Caco-2 (cell line): ENCODE data around the gene USP25. TPM values are rescaled to one million over a fixed set of nuclear protein-coding genes. Genes with fewer than 3 reads are reported as not detected.

Experiments used
- BruUV-seq: library from RNA; stranded (reverse); fragments of 400-500 nt; replicated peaks from 2 replicates; lab custom pipeline; 2021; lab: Mats Ljungman, UMichigan
- CTCF ChIA-PET: fragments of 300-600 bp; sonication (Branson Sonifier 250); formaldehyde crosslinking; loops from one replicate; lab custom pipeline; 2022; ENCODE audit warnings: antibody characterized with exemption; lab: Charles Lee
- POLR2A ChIA-PET: fragments of 300-600 bp; sonication (Branson Sonifier 250); formaldehyde crosslinking; loops from one replicate; lab custom pipeline; 2022; ENCODE audit warnings: antibody characterized with exemption; lab: Charles Lee
- DNase-seq, 2 experiments: peaks; one replicate each; pipeline versions ENCODE4 v3.0.0 to v3.0.0-alpha.2; 2020 to 2022
- H3K27me3 ChIP-seq: replicated peaks from 2 replicates; pipeline ENCODE4 v1.6.0; 2011; ENCODE audit warnings: low read length; ENCODE audit not compliant: control insufficient read depth, insufficient read depth
- H3K36me3 ChIP-seq: 2 replicates; pipeline ENCODE4 v1.5.1; 2011; ENCODE audit warnings: low read length; ENCODE audit not compliant: control insufficient read depth, insufficient read depth
- H3K4me1 ChIP-seq: fragments of 250-450 bp; sonication (Bioruptor Pico); 2 replicates; pipeline ENCODE4 v1.5.1; 2020; ENCODE audit warnings: mild to moderate bottlenecking
- H3K4me3 ChIP-seq: 2 replicates; pipeline ENCODE4 v1.5.1; 2011; ENCODE audit warnings: low read depth, mild to moderate bottlenecking, control low read depth, low read length
- H3K9me3 ChIP-seq: fragments of 250-450 bp; sonication (Bioruptor Pico); 2 replicates; pipeline ENCODE4 v1.5.1; 2020; ENCODE audit warnings: mild to moderate bottlenecking, moderate library complexity
- H3K27ac Mint-ChIP-seq: one replicate; pipeline ENCODE4 v1.8.0; 2022; ENCODE audit warnings: mixed read lengths; ENCODE audit not compliant: unreplicated experiment
- H3K27me3 Mint-ChIP-seq: one replicate; pipeline ENCODE4 v1.8.0; 2022; ENCODE audit warnings: mixed read lengths; ENCODE audit not compliant: insufficient read depth, unreplicated experiment
- H3K36me3 Mint-ChIP-seq: one replicate; pipeline ENCODE4 v1.8.0; 2022; ENCODE audit warnings: mild to moderate bottlenecking, mixed read lengths; ENCODE audit not compliant: insufficient read depth, unreplicated experiment
- H3K4me1 Mint-ChIP-seq: one replicate; pipeline ENCODE4 v1.8.0; 2022; ENCODE audit warnings: low read depth, mixed read lengths; ENCODE audit not compliant: unreplicated experiment
- H3K4me3 Mint-ChIP-seq: one replicate; pipeline ENCODE4 v1.8.0; 2022; ENCODE audit warnings: mild to moderate bottlenecking, moderate library complexity, mixed read lengths; ENCODE audit not compliant: unreplicated experiment
- H3K9me3 Mint-ChIP-seq: one replicate; pipeline ENCODE4 v1.8.0; 2022; ENCODE audit warnings: mixed read lengths; ENCODE audit not compliant: unreplicated experiment
- CTCF ChIP-seq, 2 experiments: fragments of 200-600 bp in 1 of 2; IDR thresholded peaks; 1 replicate in 1 of 2; 2 replicates in 1 of 2; pipeline versions ENCODE4 v1.5.1 to v1.8.0; 2011 to 2022; ENCODE audit warnings: antibody characterized with exemption in 1 of 2, control low read depth in 1 of 2, inconsistent platforms in 1 of 2, low read depth in 1 of 2, low read length in 1 of 2, mild to moderate bottlenecking in 1 of 2, moderate library complexity in 1 of 2; ENCODE audit not compliant: insufficient read depth in 1 of 2, severe bottlenecking in 1 of 2, unreplicated experiment in 1 of 2
- intact Hi-C: fragments of 100-400 bp; cut with micrococcal nuclease; formaldehyde crosslinking; loops from one replicate; pipeline ENCODE4 v1.10.0; 2022; ENCODE audit not compliant: unreplicated experiment
- total RNA-seq: library from RNA; stranded (reverse); gene quantifications from 2 replicates; pipeline ENCODE4 v1.2.3, GENCODE V29; 2022

USP25 gene
- total RNA-seq, 1 experiment from 2014 or later, result 44.3 TPM

- no peak overlapping the region for H3K4me3 ChIP-seq
- Mint-ChIP-seq H3K36me3 (peaks cover 47% of the 10 kb centered on the region), H3K27ac (no peak overlapping the region), H3K27me3 (no peaks in the 10 kb centered on the region), H3K9me3 (no peaks in the 10 kb centered on the region), H3K4me3 (no peak overlapping the region), H3K4me1 (peaks cover 27% of the 10 kb centered on the region)
- intact Hi-C loops, result no loop called here
- no TSS peak for BruUV-seq
- POLR2A ChIA-PET, result interaction anchor here (0.5 kb wide), 2 partner anchors 8 to 97 kb away, joined by 4 read pairs; no protein-coding TSS in a partner anchor
- peaks cover 48% of the 10 kb centered on the region for H3K4me1 ChIP-seq
- no peak for DNase-seq
- CTCF ChIA-PET, result no interaction called here
- no peaks in the 10 kb centered on the region for H3K36me3 ChIP-seq
- peaks cover 4% of the 10 kb centered on the region; the same call in 1 of the 2 replicates for H3K9me3 ChIP-seq
- no peaks in the 10 kb centered on the region for H3K27me3 ChIP-seq
- no peak for TF ChIP-seq CTCF (IDR thresholded peaks at IDR 0.05; ENCODE audit: insufficient read depth in 1 of 2, low read depth in 1 of 2, low read length in 1 of 2, severe bottlenecking in 1 of 2, unreplicated experiment in 1 of 2)
Measured at GRCh38 chr21:15741510-15741909, 11.7 kb downstream of the USP25 start.

GRCh38 chr21:15742052-15742670, 12.4 kb downstream of the USP25 start:
- Histone ChIP-seq H3K4me1 (peaks cover 46% of the 10 kb centered on the region), H3K4me3 (no peak overlapping the region), H3K27me3 (no peaks in the 10 kb centered on the region), H3K36me3 (no peaks in the 10 kb centered on the region), H3K9me3 (peaks cover 4% of the 10 kb centered on the region; the same call in 1 of the 2 replicates)
- POLR2A ChIA-PET, result interaction anchor here (0.5 kb wide), 1 partner anchor 97 kb away, joined by 4 read pairs; no protein-coding TSS in a partner anchor
- CTCF ChIA-PET, result no interaction called here
- H3K9me3 Mint-ChIP-seq, result no peaks in the 10 kb centered on the region
- no peak for DNase-seq
- TF ChIP-seq CTCF (IDR thresholded peaks at IDR 0.05; ENCODE audit: insufficient read depth in 1 of 2, low read depth in 1 of 2, low read length in 1 of 2, severe bottlenecking in 1 of 2, unreplicated experiment in 1 of 2), result no peak
- H3K36me3 Mint-ChIP-seq, result peaks cover 47% of the 10 kb centered on the region
- H3K4me1 Mint-ChIP-seq, result peaks cover 21% of the 10 kb centered on the region
- H3K27ac Mint-ChIP-seq, result no peak overlapping the region
- H3K27me3 Mint-ChIP-seq, result no peaks in the 10 kb centered on the region
- no peak overlapping the region for H3K4me3 Mint-ChIP-seq
- intact Hi-C loops, result no loop called here
- BruUV-seq, result no TSS peak

GRCh38 chr21:15742694-15743093, 12.9 kb downstream of the USP25 start:
- Histone ChIP-seq H3K27me3 (no peaks in the 10 kb centered on the region), H3K9me3 (peaks cover 4% of the 10 kb centered on the region; the same call in 1 of the 2 replicates), H3K36me3 (no peaks in the 10 kb centered on the region), H3K4me1 (peaks cover 44% of the 10 kb centered on the region), H3K4me3 (no peak overlapping the region)
- Mint-ChIP-seq H3K27ac (no peak overlapping the region), H3K27me3 (no peaks in the 10 kb centered on the region), H3K9me3 (no peaks in the 10 kb centered on the region), H3K4me1 (peaks cover 16% of the 10 kb centered on the region), H3K4me3 (no peak overlapping the region), H3K36me3 (peaks cover 47% of the 10 kb centered on the region)
- DNase-seq, result no peak
- no TSS peak for BruUV-seq
- intact Hi-C loops, result no loop called here
- ChIA-PET CTCF (no interaction called here), POLR2A (no interaction called here)
- no peak for TF ChIP-seq CTCF (IDR thresholded peaks at IDR 0.05; ENCODE audit: insufficient read depth in 1 of 2, low read depth in 1 of 2, low read length in 1 of 2, severe bottlenecking in 1 of 2, unreplicated experiment in 1 of 2)
